Measurements from ENCODE around the gene NIPSNAP3A. TPM values are rescaled to one million over a fixed set of nuclear protein-coding genes. Genes with fewer than 3 reads are reported as not detected.

Gene NIPSNAP3A
- polyA plus RNA-seq, 3 donors = 53.3 to 63.0 (median 56.1) TPM

GRCh38 chr9:104772714-104773510 is 25.4 kb downstream of the NIPSNAP3A start:
- DNase-seq (ENCODE audit: low read depth in 3 of 3, low spot score in 2 of 3) = no peak

- DNase-seq (ENCODE audit: low read depth in 3 of 3, low spot score in 2 of 3) = no peak
Observed at GRCh38 chr9:104774132-104774531, 26.6 kb downstream of the NIPSNAP3A start.

GRCh38 chr9:104774831-104775573 is 27.5 kb downstream of the NIPSNAP3A start:
- no peak for DNase-seq (ENCODE audit: low read depth in 3 of 3, low spot score in 2 of 3)

- no peak for DNase-seq (ENCODE audit: low read depth in 3 of 3, low spot score in 2 of 3)
Observed at GRCh38 chr9:104775574-104775936, 28.1 kb downstream of the NIPSNAP3A start.

- no peak for DNase-seq (ENCODE audit: low read depth in 3 of 3, low spot score in 2 of 3)
Observed at GRCh38 chr9:104775976-104776375, 28.5 kb downstream of the NIPSNAP3A start.

GRCh38 chr9:104776797-104777196 is 29.3 kb downstream of the NIPSNAP3A start:
- no peak for DNase-seq (ENCODE audit: low read depth in 3 of 3, low spot score in 2 of 3)

- DNase-seq (ENCODE audit: low read depth in 3 of 3, low spot score in 2 of 3) = no peak
Observed at GRCh38 chr9:104778802-104779201, 31.3 kb downstream of the NIPSNAP3A start.

- no peak for DNase-seq (ENCODE audit: low read depth in 3 of 3, low spot score in 2 of 3)
Observed at GRCh38 chr9:104779334-104779733, 31.9 kb downstream of the NIPSNAP3A start.

- DNase-seq (ENCODE audit: low read depth in 3 of 3, low spot score in 2 of 3) = no peak
Observed at GRCh38 chr9:104779946-104780535, 32.6 kb downstream of the NIPSNAP3A start.

- DNase-seq (ENCODE audit: low read depth in 3 of 3, low spot score in 2 of 3) = peak in 1 of 3 donors; percentile 29
Observed at GRCh38 chr9:104780796-104781395, 33.4 kb downstream of the NIPSNAP3A start.

- DNase-seq (ENCODE audit: low read depth in 3 of 3, low spot score in 2 of 3) = no peak
Observed at GRCh38 chr9:104783588-104783987, 36.1 kb downstream of the NIPSNAP3A start.

GRCh38 chr9:104784098-104784497 is 36.6 kb downstream of the NIPSNAP3A start:
- no peak for DNase-seq (ENCODE audit: low read depth in 3 of 3, low spot score in 2 of 3)

- no peak for DNase-seq (ENCODE audit: low read depth in 3 of 3, low spot score in 2 of 3)
Observed at GRCh38 chr9:104786293-104786692, 38.8 kb downstream of the NIPSNAP3A start.

- no peak for DNase-seq (ENCODE audit: low read depth in 3 of 3, low spot score in 2 of 3)
Observed at GRCh38 chr9:104787306-104788015, 40.0 kb downstream of the NIPSNAP3A start.

GRCh38 chr9:104788251-104788650 is 40.8 kb downstream of the NIPSNAP3A start:
- no peak for DNase-seq (ENCODE audit: low read depth in 3 of 3, low spot score in 2 of 3)

- DNase-seq (ENCODE audit: low read depth in 3 of 3, low spot score in 2 of 3) = no peak
Observed at GRCh38 chr9:104794070-104794469, 46.6 kb downstream of the NIPSNAP3A start.

GRCh38 chr9:104795082-104795481 is 47.6 kb downstream of the NIPSNAP3A start:
- no peak for DNase-seq (ENCODE audit: low read depth in 3 of 3, low spot score in 2 of 3)

- no peak for DNase-seq (ENCODE audit: low read depth in 3 of 3, low spot score in 2 of 3)
Observed at GRCh38 chr9:104795857-104796256, 48.4 kb downstream of the NIPSNAP3A start.

- no peak for DNase-seq (ENCODE audit: low read depth in 3 of 3, low spot score in 2 of 3)
Observed at GRCh38 chr9:104798209-104798995, 50.9 kb downstream of the NIPSNAP3A start.
